ENCODE results near the gene RTN4R.

RTN4R gene

GRCh38 chr22:20226760-20227350 is 41.3 kb downstream of the RTN4R start:
- no peaks in the 10 kb centered on the region for H3K36me3 ChIP-seq (ENCODE audit: control insufficient read depth, insufficient read depth, low read length)
- H3K9me3 ChIP-seq (ENCODE audit: control insufficient read depth, low read length) = no peaks in the 10 kb centered on the region
- DNase-seq = no peak
- no peaks in the 10 kb centered on the region for H3K4me1 ChIP-seq (ENCODE audit: control insufficient read depth, insufficient read depth, low read length, poor library complexity, severe bottlenecking)
- no peaks in the 10 kb centered on the region for H3K27me3 ChIP-seq (replicated peaks; ENCODE audit: control insufficient read depth, insufficient read depth, low read length, poor library complexity, severe bottlenecking)
- H3K4me3 ChIP-seq (ENCODE audit: insufficient read depth, low read depth, low read length, poor library complexity, severe bottlenecking) = no peak overlapping the region
- H3K27ac ChIP-seq (ENCODE audit: insufficient read depth, low read length, poor library complexity, severe bottlenecking) = no peak overlapping the region

GRCh38 chr22:20226077-20226716 is 41.9 kb downstream of the RTN4R start:
- Histone ChIP-seq H3K4me1 (ENCODE audit: control insufficient read depth, insufficient read depth, low read length, poor library complexity, severe bottlenecking) (no peaks in the 10 kb centered on the region), H3K36me3 (ENCODE audit: control insufficient read depth, insufficient read depth, low read length) (no peaks in the 10 kb centered on the region), H3K9me3 (ENCODE audit: control insufficient read depth, low read length) (no peaks in the 10 kb centered on the region), H3K27ac (ENCODE audit: insufficient read depth, low read length, poor library complexity, severe bottlenecking) (no peak overlapping the region), H3K27me3 (replicated peaks; ENCODE audit: control insufficient read depth, insufficient read depth, low read length, poor library complexity, severe bottlenecking) (no peaks in the 10 kb centered on the region), H3K4me3 (ENCODE audit: insufficient read depth, low read depth, low read length, poor library complexity, severe bottlenecking) (no peak overlapping the region)
- DNase-seq = no peak

- H3K9me3 ChIP-seq (ENCODE audit: control insufficient read depth, low read length) = no peaks in the 10 kb centered on the region
- no peak for DNase-seq
- no peaks in the 10 kb centered on the region for H3K4me1 ChIP-seq (ENCODE audit: control insufficient read depth, insufficient read depth, low read length, poor library complexity, severe bottlenecking)
- no peaks in the 10 kb centered on the region for H3K36me3 ChIP-seq (ENCODE audit: control insufficient read depth, insufficient read depth, low read length)
- no peaks in the 10 kb centered on the region for H3K27me3 ChIP-seq (replicated peaks; ENCODE audit: control insufficient read depth, insufficient read depth, low read length, poor library complexity, severe bottlenecking)
- no peak overlapping the region for H3K27ac ChIP-seq (ENCODE audit: insufficient read depth, low read length, poor library complexity, severe bottlenecking)
- no peak overlapping the region for H3K4me3 ChIP-seq (ENCODE audit: insufficient read depth, low read depth, low read length, poor library complexity, severe bottlenecking)
These were observed 42.5 kb downstream of the RTN4R start for GRCh38 chr22:20225693-20225966.

GRCh38 chr22:20224917-20225692 is 43.0 kb downstream of the RTN4R start:
- Histone ChIP-seq H3K36me3 (ENCODE audit: control insufficient read depth, insufficient read depth, low read length) (no peaks in the 10 kb centered on the region), H3K9me3 (ENCODE audit: control insufficient read depth, low read length) (no peaks in the 10 kb centered on the region), H3K27ac (ENCODE audit: insufficient read depth, low read length, poor library complexity, severe bottlenecking) (no peak overlapping the region), H3K4me1 (ENCODE audit: control insufficient read depth, insufficient read depth, low read length, poor library complexity, severe bottlenecking) (no peaks in the 10 kb centered on the region), H3K4me3 (ENCODE audit: insufficient read depth, low read depth, low read length, poor library complexity, severe bottlenecking) (no peak overlapping the region), H3K27me3 (replicated peaks; ENCODE audit: control insufficient read depth, insufficient read depth, low read length, poor library complexity, severe bottlenecking) (no peaks in the 10 kb centered on the region)
- no peak for DNase-seq

- no peaks in the 10 kb centered on the region for H3K27me3 ChIP-seq (replicated peaks; ENCODE audit: control insufficient read depth, insufficient read depth, low read length, poor library complexity, severe bottlenecking)
- no peak for DNase-seq
- no peaks in the 10 kb centered on the region for H3K9me3 ChIP-seq (ENCODE audit: control insufficient read depth, low read length)
- H3K4me3 ChIP-seq (ENCODE audit: insufficient read depth, low read depth, low read length, poor library complexity, severe bottlenecking) = no peak overlapping the region
- H3K4me1 ChIP-seq (ENCODE audit: control insufficient read depth, insufficient read depth, low read length, poor library complexity, severe bottlenecking) = no peaks in the 10 kb centered on the region
- H3K27ac ChIP-seq (ENCODE audit: insufficient read depth, low read length, poor library complexity, severe bottlenecking) = no peak overlapping the region
- no peaks in the 10 kb centered on the region for H3K36me3 ChIP-seq (ENCODE audit: control insufficient read depth, insufficient read depth, low read length)
These were observed 43.9 kb downstream of the RTN4R start for GRCh38 chr22:20224256-20224626.

GRCh38 chr22:20223421-20224255 is 44.5 kb downstream of the RTN4R start:
- no peaks in the 10 kb centered on the region for H3K27me3 ChIP-seq (replicated peaks; ENCODE audit: control insufficient read depth, insufficient read depth, low read length, poor library complexity, severe bottlenecking)
- DNase-seq = no peak
- no peak overlapping the region for H3K27ac ChIP-seq (ENCODE audit: insufficient read depth, low read length, poor library complexity, severe bottlenecking)
- H3K36me3 ChIP-seq (ENCODE audit: control insufficient read depth, insufficient read depth, low read length) = no peaks in the 10 kb centered on the region
- no peaks in the 10 kb centered on the region for H3K4me1 ChIP-seq (ENCODE audit: control insufficient read depth, insufficient read depth, low read length, poor library complexity, severe bottlenecking)
- no peak overlapping the region for H3K4me3 ChIP-seq (ENCODE audit: insufficient read depth, low read depth, low read length, poor library complexity, severe bottlenecking)
- H3K9me3 ChIP-seq (ENCODE audit: control insufficient read depth, low read length) = no peaks in the 10 kb centered on the region

GRCh38 chr22:20222764-20223420 is 45.2 kb downstream of the RTN4R start:
- Histone ChIP-seq H3K4me3 (ENCODE audit: insufficient read depth, low read depth, low read length, poor library complexity, severe bottlenecking) (no peak overlapping the region), H3K36me3 (ENCODE audit: control insufficient read depth, insufficient read depth, low read length) (no peaks in the 10 kb centered on the region), H3K9me3 (ENCODE audit: control insufficient read depth, low read length) (no peaks in the 10 kb centered on the region), H3K27me3 (replicated peaks; ENCODE audit: control insufficient read depth, insufficient read depth, low read length, poor library complexity, severe bottlenecking) (no peaks in the 10 kb centered on the region), H3K27ac (ENCODE audit: insufficient read depth, low read length, poor library complexity, severe bottlenecking) (no peak overlapping the region), H3K4me1 (ENCODE audit: control insufficient read depth, insufficient read depth, low read length, poor library complexity, severe bottlenecking) (no peaks in the 10 kb centered on the region)
- DNase-seq = no peak

GRCh38 chr22:20221421-20222340 is 46.4 kb downstream of the RTN4R start:
- no peak for DNase-seq
- Histone ChIP-seq H3K4me3 (ENCODE audit: insufficient read depth, low read depth, low read length, poor library complexity, severe bottlenecking) (no peak overlapping the region), H3K27me3 (replicated peaks; ENCODE audit: control insufficient read depth, insufficient read depth, low read length, poor library complexity, severe bottlenecking) (no peaks in the 10 kb centered on the region), H3K36me3 (ENCODE audit: control insufficient read depth, insufficient read depth, low read length) (no peaks in the 10 kb centered on the region), H3K4me1 (ENCODE audit: control insufficient read depth, insufficient read depth, low read length, poor library complexity, severe bottlenecking) (no peaks in the 10 kb centered on the region), H3K9me3 (ENCODE audit: control insufficient read depth, low read length) (no peaks in the 10 kb centered on the region), H3K27ac (ENCODE audit: insufficient read depth, low read length, poor library complexity, severe bottlenecking) (no peak overlapping the region)

- DNase-seq = no peak
- no peak overlapping the region for H3K4me3 ChIP-seq (ENCODE audit: insufficient read depth, low read depth, low read length, poor library complexity, severe bottlenecking)
- H3K9me3 ChIP-seq (ENCODE audit: control insufficient read depth, low read length) = no peaks in the 10 kb centered on the region
- H3K27ac ChIP-seq (ENCODE audit: insufficient read depth, low read length, poor library complexity, severe bottlenecking) = no peak overlapping the region
- no peaks in the 10 kb centered on the region for H3K36me3 ChIP-seq (ENCODE audit: control insufficient read depth, insufficient read depth, low read length)
- no peaks in the 10 kb centered on the region for H3K4me1 ChIP-seq (ENCODE audit: control insufficient read depth, insufficient read depth, low read length, poor library complexity, severe bottlenecking)
- H3K27me3 ChIP-seq (replicated peaks; ENCODE audit: control insufficient read depth, insufficient read depth, low read length, poor library complexity, severe bottlenecking) = no peaks in the 10 kb centered on the region
These were observed 47.5 kb downstream of the RTN4R start for GRCh38 chr22:20220629-20221026.
